Memory B cell (primary cell): ENCODE results near the gene WDR33.

Experiments
- ATAC-seq: fragments of 150-1000 bp; cut with Tn5 transposase; 2 replicates; pipeline ENCODE4 v1.10.0; 2021; ENCODE audit warnings: low read depth, mild to moderate bottlenecking, moderate library complexity
- DNase-seq, 2 donors: peaks; one replicate each; pipeline ENCODE4 v3.0.0; 2022; ENCODE audit warnings: low spot score in 2 of 2
- H3K27ac Mint-ChIP-seq: one replicate; pipeline ENCODE4 v1.8.0; 2022; ENCODE audit warnings: mild to moderate bottlenecking, moderate library complexity, mixed read lengths
- H3K27me3 Mint-ChIP-seq: one replicate; pipeline ENCODE4 v1.8.0; 2022; ENCODE audit warnings: mixed read lengths
- H3K36me3 Mint-ChIP-seq: one replicate; pipeline ENCODE4 v1.8.0; 2022; ENCODE audit warnings: mild to moderate bottlenecking, mixed read lengths
- H3K4me1 Mint-ChIP-seq: one replicate; pipeline ENCODE4 v1.8.0; 2022; ENCODE audit warnings: mixed read lengths
- H3K4me3 Mint-ChIP-seq: one replicate; pipeline ENCODE4 v1.8.0; 2022; ENCODE audit warnings: mild to moderate bottlenecking, moderate library complexity, mixed read lengths
- H3K9me3 Mint-ChIP-seq: one replicate; pipeline ENCODE4 v1.8.0; 2022; ENCODE audit warnings: mixed read lengths

Gene WDR33

GRCh38 chr2:127735044-127735443 is 75.9 kb downstream of the WDR33 start:
- ATAC-seq = no peak
- no peaks in the 10 kb centered on the region for H3K27me3 Mint-ChIP-seq
- peaks cover 8% of the 10 kb centered on the region for H3K36me3 Mint-ChIP-seq
- no peak overlapping the region for H3K4me3 Mint-ChIP-seq
- no peaks in the 10 kb centered on the region for H3K4me1 Mint-ChIP-seq
- no peak overlapping the region for H3K27ac Mint-ChIP-seq
- no peaks in the 10 kb centered on the region for H3K9me3 Mint-ChIP-seq
- no peak for DNase-seq

- Mint-ChIP-seq H3K27me3 (no peaks in the 10 kb centered on the region), H3K9me3 (no peaks in the 10 kb centered on the region), H3K4me3 (no peak overlapping the region), H3K36me3 (peaks cover 8% of the 10 kb centered on the region), H3K27ac (no peak overlapping the region), H3K4me1 (no peaks in the 10 kb centered on the region)
- no peak for ATAC-seq
- no peak for DNase-seq
Measured at GRCh38 chr2:127733816-127734537, 77.0 kb downstream of the WDR33 start.

DNA sequence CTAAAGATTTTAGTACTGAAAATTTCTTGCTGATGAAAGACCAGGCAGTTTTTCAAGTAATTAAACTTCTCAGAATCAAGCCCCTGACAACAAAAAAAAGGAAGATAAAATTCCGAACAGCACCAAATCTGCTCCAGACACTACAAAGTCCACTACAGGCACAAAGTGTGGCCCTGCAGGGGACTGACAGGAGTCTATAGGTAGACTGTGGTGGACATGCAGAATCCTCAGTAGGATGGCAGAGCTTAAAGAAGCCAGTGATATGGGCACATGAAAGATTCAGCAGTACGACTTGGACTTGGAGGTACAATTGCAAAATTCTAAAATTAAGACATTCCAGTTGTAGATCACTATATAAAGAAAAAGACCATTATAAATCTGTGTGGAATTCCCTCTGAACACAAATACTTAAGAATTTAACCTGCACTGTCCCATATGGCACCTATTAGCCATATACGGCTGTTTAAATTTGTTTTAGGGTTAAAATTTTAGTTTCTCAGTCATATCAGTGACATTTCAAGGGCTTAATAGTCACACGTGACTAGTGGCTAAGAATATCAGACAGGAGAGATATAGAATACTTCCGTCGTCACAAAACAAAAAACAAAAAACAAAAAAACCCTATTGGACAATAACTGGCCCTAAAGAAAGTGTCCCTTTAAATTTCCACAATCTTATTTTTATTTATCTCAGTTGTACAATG is 77.7 kb downstream of the WDR33 start:
- DNase-seq = no peak
- Mint-ChIP-seq H3K4me1 (no peaks in the 10 kb centered on the region), H3K9me3 (no peaks in the 10 kb centered on the region), H3K27me3 (no peaks in the 10 kb centered on the region), H3K36me3 (peaks cover 8% of the 10 kb centered on the region), H3K4me3 (no peak overlapping the region), H3K27ac (no peak overlapping the region)
- ATAC-seq = no peak

GRCh38 chr2:127726158-127726880 is 84.7 kb downstream of the WDR33 start:
- no peak overlapping the region for H3K4me3 Mint-ChIP-seq
- ATAC-seq (no peak), DNase-seq (no peak)
- H3K27ac Mint-ChIP-seq = no peak overlapping the region
- peaks cover 5% of the 10 kb centered on the region for H3K4me1 Mint-ChIP-seq
- H3K9me3 Mint-ChIP-seq = no peaks in the 10 kb centered on the region
- H3K36me3 Mint-ChIP-seq = peaks cover 20% of the 10 kb centered on the region
- no peaks in the 10 kb centered on the region for H3K27me3 Mint-ChIP-seq

DNA sequence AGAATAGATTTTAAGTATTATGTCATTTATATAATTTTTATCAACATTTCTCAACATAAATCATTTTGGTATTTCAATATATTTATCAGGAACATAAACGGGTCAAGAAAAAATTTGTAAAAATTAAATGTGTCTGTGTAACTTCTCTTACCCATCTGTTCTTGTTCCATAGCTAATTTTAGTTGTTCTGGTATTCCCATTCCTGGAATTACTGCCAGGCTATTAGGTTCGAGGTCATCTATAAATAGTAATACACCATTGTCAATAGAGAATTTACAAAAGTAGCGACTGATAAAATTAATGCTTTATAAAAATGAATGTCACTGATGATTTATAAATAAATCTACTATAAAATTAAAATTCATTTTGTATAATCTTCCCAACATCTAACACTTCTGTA is 88.2 kb downstream of the WDR33 start:
- H3K9me3 Mint-ChIP-seq = no peaks in the 10 kb centered on the region
- ATAC-seq = no peak

DNA sequence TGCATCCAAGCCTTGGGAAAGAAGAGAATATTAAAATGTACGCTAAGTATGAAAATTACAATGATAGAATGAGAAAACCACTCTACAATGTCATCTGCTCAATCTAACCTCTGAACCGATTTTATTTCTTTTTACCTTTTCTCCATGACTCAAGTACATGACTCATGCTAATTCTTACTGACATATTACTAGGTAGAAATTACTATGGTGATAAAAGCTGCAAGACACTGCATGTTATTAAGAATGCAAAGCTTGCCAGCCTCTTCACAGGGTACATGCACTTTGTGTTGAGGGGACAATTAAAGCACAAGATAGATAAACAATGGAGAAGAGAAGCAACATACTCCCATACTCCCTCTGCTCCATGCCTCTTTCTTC is 89.0 kb downstream of the WDR33 start:
- Mint-ChIP-seq H3K36me3 (peaks cover 24% of the 10 kb centered on the region), H3K9me3 (no peaks in the 10 kb centered on the region), H3K4me3 (no peak overlapping the region), H3K27me3 (no peaks in the 10 kb centered on the region), H3K4me1 (peaks cover 5% of the 10 kb centered on the region), H3K27ac (no peak overlapping the region)
- DNase-seq = no peak
- no peak for ATAC-seq

More for the DNA sequence above, 88.2 kb downstream of the WDR33 start:
- DNase-seq = no peak
- peaks cover 5% of the 10 kb centered on the region for H3K4me1 Mint-ChIP-seq
- H3K27me3 Mint-ChIP-seq = no peaks in the 10 kb centered on the region
- no peak overlapping the region for H3K4me3 Mint-ChIP-seq
- H3K27ac Mint-ChIP-seq = no peak overlapping the region
- peaks cover 23% of the 10 kb centered on the region for H3K36me3 Mint-ChIP-seq

GRCh38 chr2:127721311-127721977 is 89.5 kb downstream of the WDR33 start:
- ATAC-seq (no peak), DNase-seq (no peak)
- no peaks in the 10 kb centered on the region for H3K9me3 Mint-ChIP-seq
- H3K4me1 Mint-ChIP-seq = peaks cover 3% of the 10 kb centered on the region
- H3K27me3 Mint-ChIP-seq = no peaks in the 10 kb centered on the region
- H3K4me3 Mint-ChIP-seq = no peak overlapping the region
- peaks cover 27% of the 10 kb centered on the region for H3K36me3 Mint-ChIP-seq
- H3K27ac Mint-ChIP-seq = no peak overlapping the region

- Mint-ChIP-seq H3K36me3 (peaks cover 31% of the 10 kb centered on the region), H3K4me1 (peaks cover under 1% of the 10 kb centered on the region), H3K4me3 (no peak overlapping the region), H3K9me3 (no peaks in the 10 kb centered on the region), H3K27ac (no peak overlapping the region), H3K27me3 (no peaks in the 10 kb centered on the region)
- ATAC-seq = no peak
- DNase-seq = no peak
Measured at GRCh38 chr2:127719301-127720218, 91.4 kb downstream of the WDR33 start.

- no peak for DNase-seq
- Mint-ChIP-seq H3K4me1 (no peaks in the 10 kb centered on the region), H3K27ac (no peak overlapping the region), H3K9me3 (no peaks in the 10 kb centered on the region), H3K27me3 (no peaks in the 10 kb centered on the region), H3K36me3 (peaks cover 28% of the 10 kb centered on the region), H3K4me3 (no peak overlapping the region)
- ATAC-seq = no peak
Measured at GRCh38 chr2:127718271-127718670, 92.7 kb downstream of the WDR33 start.

- DNase-seq (no peak), ATAC-seq (no peak)
- Mint-ChIP-seq H3K27me3 (no peaks in the 10 kb centered on the region), H3K9me3 (no peaks in the 10 kb centered on the region), H3K4me3 (no peak overlapping the region), H3K27ac (peak overlapping the region; percentile 29), H3K36me3 (peaks cover 16% of the 10 kb centered on the region), H3K4me1 (no peaks in the 10 kb centered on the region)
Measured at GRCh38 chr2:127715778-127716449, 95.1 kb downstream of the WDR33 start.

DNA sequence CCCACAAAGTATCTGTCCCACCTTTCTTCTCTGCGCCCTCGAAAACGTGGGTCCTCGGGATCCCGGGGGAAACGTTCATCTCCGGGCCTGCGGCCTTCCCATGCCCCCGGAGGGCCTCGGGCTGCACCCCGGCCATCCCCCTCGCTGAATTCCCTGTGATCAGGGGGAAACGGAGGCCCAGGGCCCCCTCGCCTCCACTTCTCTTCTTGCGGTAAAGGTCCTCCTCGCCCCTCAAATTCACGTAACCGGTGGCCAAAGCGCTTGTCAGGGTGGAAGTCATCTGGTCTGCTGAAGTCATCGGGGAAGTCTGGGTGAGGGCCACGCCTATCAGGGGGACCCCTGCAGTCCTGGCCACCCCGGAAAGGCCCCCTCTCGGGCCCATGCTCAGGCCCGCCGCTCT is 97.4 kb downstream of the WDR33 start:
- Mint-ChIP-seq H3K4me3 (no peak overlapping the region), H3K9me3 (no peaks in the 10 kb centered on the region), H3K36me3 (peaks cover 23% of the 10 kb centered on the region), H3K27me3 (no peaks in the 10 kb centered on the region), H3K4me1 (no peaks in the 10 kb centered on the region), H3K27ac (no peak overlapping the region)
- no peak for ATAC-seq
- DNase-seq = no peak

GRCh38 chr2:127712999-127713398 is 98.0 kb downstream of the WDR33 start:
- H3K27ac Mint-ChIP-seq = no peak overlapping the region
- H3K4me3 Mint-ChIP-seq = no peak overlapping the region
- peaks cover 23% of the 10 kb centered on the region for H3K36me3 Mint-ChIP-seq

GRCh38 chr2:127709336-127709735 is 101.6 kb downstream of the WDR33 start:
- Mint-ChIP-seq H3K4me1 (peaks cover 8% of the 10 kb centered on the region), H3K27me3 (no peaks in the 10 kb centered on the region), H3K9me3 (no peaks in the 10 kb centered on the region), H3K27ac (no peak overlapping the region), H3K36me3 (peaks cover 18% of the 10 kb centered on the region), H3K4me3 (no peak overlapping the region)
- no peak for ATAC-seq
- DNase-seq = no peak

More at GRCh38 chr2:127712999-127713398, 98.0 kb downstream of the WDR33 start:
- ATAC-seq (no peak), DNase-seq (no peak)
- no peaks in the 10 kb centered on the region for H3K4me1 Mint-ChIP-seq
- no peaks in the 10 kb centered on the region for H3K27me3 Mint-ChIP-seq
- H3K9me3 Mint-ChIP-seq = no peaks in the 10 kb centered on the region
